ENCODE measurements around the gene RPL3.
A peak's percentile ranks its signal among the peaks of the same experiment; 100 is the strongest.
"Not testable (repeated sequence)": the region's sequence is repeated elsewhere in the genome, so short reads cannot be mapped to it uniquely, and the experiment has no call there.

Gene RPL3

GRCh38 chr22:39319284-39320022, at the start of gene RPL3:
Gene RPL3 (minus strand): TSS chr22:39319623. CDS start chr22:39319597, 26 bp downstream.
- DNase-seq (ENCODE audit: low read depth) = peak; percentile 91

GRCh38 chr22:39369186-39369585, 49.8 kb upstream of the RPL3 start:
- DNase-seq (ENCODE audit: low read depth) = no peak

DNA sequence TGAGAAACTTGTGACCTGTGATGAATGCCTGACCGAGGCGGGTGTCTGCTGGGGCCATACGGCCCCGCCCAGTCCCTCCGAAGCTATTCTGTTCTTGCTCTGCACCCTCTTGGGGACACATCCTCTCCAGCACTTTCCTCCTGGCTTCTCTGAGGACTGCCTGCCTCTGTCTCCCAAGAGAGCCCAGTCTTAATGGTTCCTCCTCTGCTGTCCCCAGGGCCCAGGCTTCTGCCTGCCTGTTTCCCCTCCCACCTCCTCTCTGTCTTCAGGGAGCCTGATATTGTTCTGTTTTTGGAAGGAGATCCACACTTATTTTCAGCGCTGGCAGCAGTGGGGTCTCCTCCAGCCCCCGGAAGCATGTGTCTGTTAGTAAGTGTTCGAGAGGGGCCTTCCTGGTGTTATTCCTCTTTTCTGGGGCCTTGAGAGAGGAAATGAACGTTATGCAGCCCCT, 49.1 kb upstream of the RPL3 start:
- DNase-seq (ENCODE audit: low read depth) = no peak

DNA sequence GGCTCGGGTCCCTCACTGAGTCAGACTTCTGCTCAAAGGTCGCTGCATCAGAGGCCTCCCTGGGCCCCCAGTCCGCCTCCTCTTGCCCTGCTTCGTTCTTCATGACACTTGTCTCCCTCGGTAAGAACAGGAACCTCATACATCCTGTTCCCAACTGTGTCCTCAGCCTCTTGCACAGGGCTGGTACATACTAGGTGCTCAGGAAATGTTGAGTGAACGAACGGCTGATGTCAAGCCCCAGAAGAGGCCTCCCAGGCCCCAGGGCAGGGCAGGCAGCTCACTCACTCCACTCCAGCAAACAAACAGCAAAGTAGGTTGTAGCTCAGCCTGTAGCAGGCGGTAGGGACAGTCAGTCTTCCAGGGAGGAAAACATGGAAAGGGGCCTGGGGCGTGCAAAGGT, 47.6 kb upstream of the RPL3 start:
- no peak for DNase-seq (ENCODE audit: low read depth)

GRCh38 chr22:39365492-39365780, 46.0 kb upstream of the RPL3 start:
- no peak for DNase-seq (ENCODE audit: low read depth)

- DNase-seq (ENCODE audit: low read depth) = no peak
Measured at GRCh38 chr22:39364714-39365491, 45.5 kb upstream of the RPL3 start.

GRCh38 chr22:39363751-39364515, 44.5 kb upstream of the RPL3 start:
- no peak for DNase-seq (ENCODE audit: low read depth)

GRCh38 chr22:39362932-39363331, 43.5 kb upstream of the RPL3 start:
- no peak for DNase-seq (ENCODE audit: low read depth)

- DNase-seq (ENCODE audit: low read depth) = no peak
Measured at GRCh38 chr22:39362271-39362670, 42.8 kb upstream of the RPL3 start.

GRCh38 chr22:39361496-39361895, 42.1 kb upstream of the RPL3 start:
- DNase-seq (ENCODE audit: low read depth) = no peak

GRCh38 chr22:39360674-39361413, 41.4 kb upstream of the RPL3 start:
- no peak for DNase-seq (ENCODE audit: low read depth)

DNA sequence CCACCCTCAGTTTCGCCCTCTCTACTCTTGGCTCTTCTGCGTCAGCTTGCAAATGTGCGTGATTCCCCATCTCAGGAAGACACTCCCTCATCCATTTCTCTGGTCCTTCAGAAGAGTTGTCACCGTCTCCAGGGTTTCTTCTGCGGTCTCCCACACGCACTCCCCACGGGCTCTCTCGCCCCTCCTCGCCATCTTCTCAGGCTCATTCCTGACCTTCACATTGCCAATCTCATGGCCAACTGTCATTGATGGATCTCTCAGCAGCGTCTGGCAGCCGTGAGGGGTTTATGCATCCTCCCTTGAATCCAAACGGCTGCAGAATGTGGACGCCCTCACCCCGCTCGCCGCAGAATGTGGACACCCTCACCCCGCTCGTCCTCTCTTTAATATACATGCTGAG, 40.8 kb upstream of the RPL3 start:
- no peak for DNase-seq (ENCODE audit: low read depth)

DNA sequence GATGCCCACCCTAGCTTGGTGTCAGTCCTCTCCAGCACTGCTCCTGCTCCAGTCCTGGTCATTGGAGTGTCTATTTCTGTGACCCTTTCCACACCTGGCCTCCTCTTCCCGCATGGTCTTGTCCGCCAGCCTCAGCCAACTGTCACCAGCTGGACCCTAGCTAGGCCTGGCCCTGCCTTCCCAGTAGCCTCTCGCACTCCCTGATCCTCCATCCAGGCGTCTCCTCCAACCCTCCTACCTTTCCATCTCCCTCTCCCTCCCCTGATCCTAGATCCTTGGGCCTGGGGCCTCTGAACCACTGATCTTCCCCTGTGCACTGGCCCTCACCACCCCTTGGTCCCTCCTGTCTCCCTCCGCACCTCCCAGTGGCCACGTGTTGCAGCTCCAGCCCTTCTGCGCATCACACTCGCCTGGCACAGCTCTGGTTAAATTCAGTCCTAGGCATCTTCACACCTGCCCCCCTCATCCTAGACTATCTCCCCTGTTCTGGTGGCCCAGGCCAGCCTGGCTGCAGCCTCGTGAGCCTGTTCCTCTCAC, 40.3 kb upstream of the RPL3 start:
- DNase-seq (ENCODE audit: low read depth) = no peak

DNA sequence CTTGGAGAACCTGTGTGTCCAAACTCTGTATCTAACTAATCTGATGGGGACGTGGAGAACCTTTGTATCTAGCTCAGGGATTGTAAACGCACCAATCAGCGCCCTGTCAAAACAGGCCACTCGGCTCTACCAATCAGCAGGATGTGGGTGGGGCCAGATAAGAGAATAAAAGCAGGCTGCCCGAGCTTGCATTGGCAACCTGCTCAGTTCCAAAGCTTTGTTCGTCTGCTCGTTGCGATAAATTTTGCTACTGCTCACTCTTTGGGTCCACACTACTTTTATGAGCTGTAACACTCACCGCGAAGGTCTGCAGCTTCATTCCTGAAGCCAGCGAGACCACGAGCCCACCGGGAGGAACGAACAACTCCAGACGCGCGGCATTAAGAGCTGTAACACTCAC, 38.8 kb upstream of the RPL3 start:
- DNase-seq (ENCODE audit: low read depth) = not testable (repeated sequence)

DNA sequence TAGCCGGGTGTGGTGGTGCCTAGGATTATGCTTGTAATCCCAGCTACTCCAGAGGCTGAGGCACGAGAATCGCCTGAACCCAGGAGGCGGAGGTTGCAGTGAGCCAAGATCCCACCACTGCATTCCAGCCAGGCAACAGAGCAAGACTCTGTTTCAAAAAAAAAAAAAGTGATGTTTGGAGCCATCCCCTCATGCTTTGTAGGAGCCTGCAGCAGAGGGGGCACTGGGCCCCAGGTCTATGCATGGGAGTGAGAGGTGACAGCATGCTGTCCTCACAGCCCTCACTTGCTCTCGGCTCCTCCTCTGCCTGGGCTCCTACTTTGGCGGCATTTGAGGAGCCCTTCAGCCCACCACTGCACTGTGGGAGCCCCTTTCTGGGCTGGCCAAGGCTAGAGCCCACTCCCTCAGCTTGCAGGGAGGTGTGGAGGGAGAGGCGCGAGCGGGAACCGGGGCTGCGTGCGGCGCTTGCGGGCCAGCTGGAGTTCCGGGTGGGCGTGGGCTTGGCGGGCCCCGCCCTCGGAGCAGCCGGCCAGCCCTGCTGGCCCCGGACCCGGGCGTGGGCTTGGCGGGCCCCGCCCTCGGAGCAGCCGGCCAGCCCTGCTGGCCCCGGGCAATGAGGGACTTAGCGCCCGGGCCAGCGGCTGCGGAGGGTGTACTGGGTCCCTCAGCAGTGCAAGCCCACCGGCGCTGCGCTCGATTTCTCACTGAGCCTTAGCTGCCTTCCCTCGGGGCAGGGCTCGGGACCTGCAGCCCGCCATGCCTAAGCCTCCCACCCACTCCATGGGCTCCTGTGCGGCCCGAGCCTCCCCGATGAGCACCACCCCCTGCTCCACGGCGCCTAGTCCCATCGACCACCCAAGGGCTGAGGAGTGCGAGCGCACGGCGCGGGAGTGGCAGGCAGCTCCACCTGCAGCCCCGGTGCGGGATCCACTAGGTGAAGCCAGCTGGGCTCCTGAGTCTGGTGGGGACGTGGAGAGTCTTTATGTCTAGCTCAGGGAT, 38.0 kb upstream of the RPL3 start:
- DNase-seq (ENCODE audit: low read depth) = not testable (repeated sequence)

DNA sequence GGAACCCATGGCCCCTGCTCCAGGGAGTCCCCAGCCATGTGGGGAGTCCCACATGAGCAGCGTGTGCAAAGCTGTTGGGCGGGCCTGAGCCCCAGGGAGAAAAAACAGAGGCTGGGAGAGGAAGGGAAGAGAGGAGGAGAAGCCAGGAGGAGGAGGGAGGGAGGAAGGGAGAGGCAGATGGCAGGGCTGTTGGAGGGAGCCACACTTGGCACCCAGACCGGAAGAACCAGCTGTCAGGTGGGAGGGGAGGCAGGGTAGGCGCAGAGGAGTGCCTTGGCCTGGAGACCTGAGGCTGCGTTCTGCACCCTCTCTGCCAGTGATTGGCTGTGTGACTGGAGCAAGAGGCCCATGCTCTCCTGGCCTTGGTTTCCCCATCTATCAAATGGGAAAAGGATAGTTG, 37.0 kb upstream of the RPL3 start:
- DNase-seq (ENCODE audit: low read depth) = no peak

DNA sequence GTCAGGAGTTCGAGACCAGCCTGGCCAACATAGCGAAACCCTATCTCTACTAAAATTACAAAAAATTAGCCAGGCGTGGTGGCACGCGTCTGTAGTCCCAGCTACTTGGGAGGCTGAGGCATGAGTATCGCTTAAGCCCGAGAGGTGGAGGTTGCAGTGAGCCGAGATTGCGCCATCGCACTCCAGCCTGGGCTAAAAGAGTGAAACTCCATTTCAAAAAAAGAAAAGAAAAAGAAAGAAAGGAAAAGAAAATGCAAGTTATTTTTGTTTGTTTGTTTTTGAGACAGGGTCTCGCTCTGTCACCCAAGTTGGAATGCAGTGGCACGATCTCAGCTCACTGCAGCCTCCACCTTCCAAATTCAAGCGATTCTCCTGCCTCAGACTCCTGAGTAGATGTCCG, 36.4 kb upstream of the RPL3 start:
- not testable (repeated sequence) for DNase-seq (ENCODE audit: low read depth)

DNA sequence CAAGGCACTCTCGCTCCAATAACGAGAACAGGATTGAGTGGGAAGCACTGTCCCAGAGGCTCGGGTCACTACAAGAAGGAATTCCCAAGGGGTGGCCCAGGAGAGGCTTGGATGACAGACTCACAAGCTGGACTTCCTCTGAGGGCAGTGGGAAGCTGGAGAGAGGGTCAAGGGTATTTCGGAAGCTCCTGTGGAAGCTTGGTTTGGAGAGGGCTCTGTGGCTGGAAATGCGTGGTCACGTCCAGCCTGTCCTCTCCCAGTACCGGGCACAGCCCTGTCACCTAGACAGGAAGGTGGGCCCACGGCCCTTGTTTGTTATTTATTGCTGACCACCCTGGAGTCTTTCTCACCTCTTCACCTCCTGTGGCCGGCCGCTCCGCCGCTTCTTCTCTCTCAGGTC, 35.7 kb upstream of the RPL3 start:
- DNase-seq (ENCODE audit: low read depth) = no peak

GRCh38 chr22:39353346-39353745, 33.9 kb upstream of the RPL3 start:
- DNase-seq (ENCODE audit: low read depth) = no peak

DNA sequence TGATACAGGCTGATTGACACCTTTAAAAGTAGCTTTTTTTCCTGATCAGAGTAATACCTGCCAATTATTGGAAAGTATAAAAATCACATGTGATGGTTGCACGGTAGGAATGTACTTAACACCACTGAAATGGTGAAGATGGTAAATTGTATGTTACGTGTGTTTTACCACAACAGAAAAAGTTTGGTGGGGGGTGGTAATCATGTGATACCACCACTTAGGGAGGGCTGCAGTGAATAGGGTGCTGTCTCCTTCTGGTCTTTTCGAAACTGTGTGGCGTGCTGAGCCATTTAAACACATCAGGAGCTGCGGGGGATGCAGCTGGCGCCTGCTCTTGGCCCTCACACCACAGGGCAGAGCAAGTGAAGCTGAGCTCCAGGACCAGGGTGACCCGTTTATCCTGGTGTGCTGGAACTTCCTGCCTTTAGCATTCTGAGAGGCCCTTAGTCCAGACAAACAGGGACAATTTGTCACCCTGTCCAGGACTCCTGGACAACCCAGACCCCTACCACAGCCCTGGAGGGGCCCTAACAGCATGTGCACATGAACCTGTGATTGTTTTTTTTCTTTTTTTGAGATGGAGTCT, 33.0 kb upstream of the RPL3 start:
- DNase-seq (ENCODE audit: low read depth) = no peak
